CD14-positive monocyte (primary cell): Measurements from ENCODE around the gene MUC16. TPM values are rescaled to one million over a fixed set of nuclear protein-coding genes. Genes with fewer than 3 reads are reported as not detected.

Experiments used
- DNase-seq, 3 donors: peaks; one replicate each; pipeline ENCODE4 v3.0.0-alpha.2; 2011 to 2022
- H2AFZ ChIP-seq: 2 replicates; pipeline ENCODE4 v1.6.0; 2012; ENCODE audit warnings: mild to moderate bottlenecking, low read depth, low read length, inconsistent platforms; ENCODE audit not compliant: insufficient read depth, poor library complexity, severe bottlenecking
- H3K27ac ChIP-seq, 2 donors: 1 replicate in 1 of 2; 2 replicates in 1 of 2; pipeline ENCODE4 v1.5.1; 2012 to 2013; ENCODE audit warnings: low read length in 2 of 2, control low read depth in 1 of 2, inconsistent platforms in 1 of 2, low read depth in 1 of 2, mild to moderate bottlenecking in 1 of 2
- H3K27me3 ChIP-seq, 2 donors: one replicate each; pipeline versions ENCODE4 v1.6.0 to v1.6.1; 2011 to 2013; ENCODE audit warnings: low read length in 2 of 2; ENCODE audit not compliant: control insufficient read depth in 2 of 2, insufficient read depth in 2 of 2
- H3K36me3 ChIP-seq, 2 donors: replicated peaks in 1 of 2; 1 replicate in 1 of 2; 2 replicates in 1 of 2; pipeline versions ENCODE4 v1.5.1 to v1.6.1; 2012 to 2013; ENCODE audit warnings: low read length in 2 of 2, control low read depth in 1 of 2, inconsistent platforms in 1 of 2, mild to moderate bottlenecking in 1 of 2; ENCODE audit not compliant: insufficient read depth in 2 of 2, control insufficient read depth in 1 of 2
- H3K4me1 ChIP-seq, 2 donors: 1 replicate in 1 of 2; 2 replicates in 1 of 2; pipeline versions ENCODE4 v1.5.1 to v1.6.1; 2012 to 2013; ENCODE audit warnings: low read length in 2 of 2, control low read depth in 1 of 2, inconsistent platforms in 1 of 2, mild to moderate bottlenecking in 1 of 2, moderate library complexity in 1 of 2; ENCODE audit not compliant: insufficient read depth in 2 of 2, control insufficient read depth in 1 of 2
- H3K4me2 ChIP-seq: replicated peaks from 2 replicates; pipeline ENCODE3; 2012; ENCODE audit warnings: low read length, moderate library complexity, mild to moderate bottlenecking; ENCODE audit not compliant: poor library complexity, severe bottlenecking; ENCODE audit errors: extremely low read depth
- H3K4me3 ChIP-seq, 3 experiments: fragments of 200-600 bp in 1 of 3; sonication (generic) in 1 of 3; replicated peaks in 1 of 3; 1 replicate in 2 of 3; 2 replicates in 1 of 3; pipeline ENCODE4 v1.5.1; 2011 to 2013; ENCODE audit warnings: low read length in 3 of 3, mild to moderate bottlenecking in 3 of 3, control low read depth in 2 of 3, low read depth in 2 of 3, inconsistent platforms in 1 of 3, moderate library complexity in 1 of 3
- H3K79me2 ChIP-seq: 2 replicates; pipeline ENCODE4 v1.6.0; 2012; ENCODE audit warnings: mild to moderate bottlenecking, control low read depth, inconsistent platforms, low read length, moderate library complexity; ENCODE audit not compliant: insufficient read depth
- H3K9ac ChIP-seq: 2 replicates; pipeline ENCODE4 v1.6.0; 2017; ENCODE audit warnings: low read length, mild to moderate bottlenecking; ENCODE audit not compliant: insufficient read depth, poor library complexity, severe bottlenecking
- H3K9me3 ChIP-seq, 2 donors: replicated peaks in 1 of 2; 1 replicate in 1 of 2; 2 replicates in 1 of 2; pipeline versions ENCODE4 v1.5.1 to v1.6.1; 2012 to 2013; ENCODE audit warnings: low read length in 2 of 2, control low read depth in 1 of 2; ENCODE audit not compliant: control insufficient read depth in 1 of 2, insufficient read depth in 1 of 2
- H4K20me1 ChIP-seq: 2 replicates; pipeline ENCODE4 v1.6.0; 2012; ENCODE audit warnings: mild to moderate bottlenecking, low read length, control low read depth, moderate library complexity; ENCODE audit not compliant: insufficient read depth
- H3K27ac Mint-ChIP-seq, 7 donors: one replicate each; pipeline ENCODE4 v1.8.0; 2020; ENCODE audit warnings: mild to moderate bottlenecking in 7 of 7, mixed read lengths in 7 of 7, moderate library complexity in 6 of 7, inconsistent platforms in 2 of 7
- H3K27me3 Mint-ChIP-seq, 3 donors: one replicate each; pipeline ENCODE4 v1.8.0; 2021 to 2022; ENCODE audit warnings: low read depth in 3 of 3, mild to moderate bottlenecking in 3 of 3, mixed read lengths in 3 of 3, moderate library complexity in 3 of 3, inconsistent platforms in 1 of 3
- H3K36me3 Mint-ChIP-seq, 2 donors: one replicate each; pipeline ENCODE4 v1.8.0; 2020; ENCODE audit warnings: mixed read lengths in 2 of 2, inconsistent platforms in 1 of 2, mild to moderate bottlenecking in 1 of 2
- H3K4me1 Mint-ChIP-seq: one replicate; pipeline ENCODE4 v1.8.0; 2020; ENCODE audit warnings: mild to moderate bottlenecking, mixed read lengths
- H3K4me3 Mint-ChIP-seq, 2 donors: one replicate each; pipeline ENCODE4 v1.8.0; 2020; ENCODE audit warnings: mild to moderate bottlenecking in 2 of 2, mixed read lengths in 2 of 2, moderate library complexity in 1 of 2
- H3K9me3 Mint-ChIP-seq, 7 donors: one replicate each; pipeline ENCODE4 v1.8.0; 2020 to 2022; ENCODE audit warnings: mixed read lengths in 7 of 7, mild to moderate bottlenecking in 6 of 7, moderate library complexity in 6 of 7, inconsistent platforms in 2 of 7
- CTCF ChIP-seq: fragments of 200-600 bp; IDR thresholded peaks from one replicate; pipeline ENCODE4 v1.8.0; 2022; ENCODE audit warnings: antibody characterized with exemption, mild to moderate bottlenecking
- WGBS: methylation state at CpG from one replicate; pipeline ENCODE4 v1.1.5; 2013; ENCODE audit warnings: missing lambda C conversion rate; ENCODE audit not compliant: insufficient coverage; 5-methylcytosine and 5-hydroxymethylcytosine counted together
- intact Hi-C, 2 donors: fragments of 100-400 bp; cut with micrococcal nuclease; formaldehyde crosslinking; loops; one replicate each; pipeline versions ENCODE4 v1.15.0 to v1.15.1; 2023
- polyA plus RNA-seq, 3 donors: library from polyadenylated mRNA; depleted of rRNA in 1 of 3; unstranded in 2 of 3; stranded (reverse) in 1 of 3; fragments of 300-500 nt in 2 of 3; fragments of >200 nt in 1 of 3; fragmentation: Illumina TruSeq in 2 of 3; gene quantifications; 1 replicate in 2 of 3; 2 replicates in 1 of 3; pipeline ENCODE4 v1.2.3, GENCODE V29; 2012 to 2021

MUC16 gene
- polyA plus RNA-seq, 3 donors, result not detected

GRCh38 chr19:9039728-9040127 is 29.5 kb upstream of the MUC16 start:
- TF ChIP-seq CTCF, result no peak
- Mint-ChIP-seq H3K27ac (no peak overlapping the region), H3K27me3 (peaks cover 4 to 8% (median 6%) of the 10 kb centered on the region in 3 donors), H3K9me3 (peaks cover 0 to 5% (median 0%) of the 10 kb centered on the region in 7 donors), H3K4me1 (no peaks in the 10 kb centered on the region), H3K36me3 (no peaks in the 10 kb centered on the region), H3K4me3 (no peak overlapping the region)
- no peak overlapping the region for H3K27ac ChIP-seq
- no peaks in the 10 kb centered on the region for H3K4me1 ChIP-seq
- WGBS, result 82% methylated on average over 2 of the region's 5 CpGs
- H3K9me3 ChIP-seq, result no peaks in the 10 kb centered on the region
- no peak overlapping the region for H3K4me2 ChIP-seq
- no peaks in the 10 kb centered on the region for H4K20me1 ChIP-seq
- intact Hi-C loops, result no loop called here
- no peak overlapping the region for H2AFZ ChIP-seq
- H3K79me2 ChIP-seq, result no peaks in the 10 kb centered on the region
- H3K4me3 ChIP-seq, result no peak overlapping the region
- no peaks in the 10 kb centered on the region for H3K36me3 ChIP-seq
- no peaks in the 10 kb centered on the region for H3K27me3 ChIP-seq
- no peak for DNase-seq
- no peak overlapping the region for H3K9ac ChIP-seq

- H3K27ac Mint-ChIP-seq, result no peak overlapping the region
- Histone ChIP-seq H3K27ac (no peak overlapping the region), H3K36me3 (no peaks in the 10 kb centered on the region), H3K4me1 (no peaks in the 10 kb centered on the region), H3K27me3 (no peaks in the 10 kb centered on the region), H3K4me3 (no peak overlapping the region), H3K79me2 (no peaks in the 10 kb centered on the region), H3K9ac (no peak overlapping the region), H3K4me2 (no peak overlapping the region), H2AFZ (no peak overlapping the region), H4K20me1 (no peaks in the 10 kb centered on the region), H3K9me3 (no peaks in the 10 kb centered on the region)
- H3K4me1 Mint-ChIP-seq, result no peaks in the 10 kb centered on the region
- intact Hi-C loops, result no loop called here
- peaks cover 0 to 5% (median 0%) of the 10 kb centered on the region in 7 donors for H3K9me3 Mint-ChIP-seq
- no peak overlapping the region for H3K4me3 Mint-ChIP-seq
- no peak for TF ChIP-seq CTCF
- H3K27me3 Mint-ChIP-seq, result peaks cover 6 to 9% (median 6%) of the 10 kb centered on the region in 3 donors
- no peak for DNase-seq
- WGBS, result 98% methylated on average over 6 of the region's 8 CpGs
- H3K36me3 Mint-ChIP-seq, result no peaks in the 10 kb centered on the region
Observed at GRCh38 chr19:9037400-9038062, 27.3 kb upstream of the MUC16 start.
